Uterus (tissue), 4 donors: ENCODE results near the gene HOXA9. TPM values are rescaled to one million over a fixed set of nuclear protein-coding genes. Genes with fewer than 3 reads are reported as not detected.

ENCODE experiments used
- DNase-seq, 2 donors: peaks; one replicate each; pipeline ENCODE4 v3.0.0-alpha.2; 2019 to 2020
- H3K27ac ChIP-seq, 2 donors: fragments of 200-600 bp; sonication (generic); 1 replicate in 1 of 2; 2 replicates in 1 of 2; pipeline ENCODE4 v1.5.1; 2016 to 2018
- H3K27me3 ChIP-seq, 2 donors: fragments of 200-600 bp; sonication (generic); one replicate each; pipeline ENCODE4 v1.5.1; 2018 to 2019; ENCODE audit warnings: control low read depth in 1 of 2
- H3K36me3 ChIP-seq, 2 donors: fragments of 200-600 bp; sonication (generic); one replicate each; pipeline ENCODE4 v1.5.1; 2019; ENCODE audit warnings: control low read depth in 1 of 2
- H3K4me1 ChIP-seq, 2 donors: fragments of 200-600 bp; sonication (generic); one replicate each; pipeline ENCODE4 v1.5.1; 2018 to 2019; ENCODE audit warnings: control low read depth in 1 of 2
- H3K4me3 ChIP-seq, 2 donors: fragments of 200-600 bp; sonication (generic); 1 replicate in 1 of 2; 2 replicates in 1 of 2; pipeline ENCODE4 v1.5.1; 2018 to 2019; ENCODE audit warnings: mild to moderate bottlenecking in 1 of 2
- H3K9me3 ChIP-seq, 2 donors: fragments of 200-600 bp; sonication (generic); one replicate each; pipeline ENCODE4 v1.5.1; 2019; ENCODE audit warnings: control low read depth in 1 of 2
- POLR2A ChIP-seq, 2 donors: fragments of 450-650 bp; IDR thresholded peaks; one replicate each; pipeline ENCODE4 v1.6.1; 2016; ENCODE audit warnings: antibody characterized with exemption in 2 of 2, mild to moderate bottlenecking in 1 of 2, moderate library complexity in 1 of 2
- intact Hi-C: fragments of 100-400 bp; cut with DNase I; formaldehyde crosslinking; loops from one replicate; pipeline ENCODE4 v1.15.1; 2023; ENCODE audit warnings: low total_unique reads
- total RNA-seq, 4 donors: library from RNA; depleted of rRNA in 3 of 4; stranded (reverse); fragments of >200 nt in 3 of 4; gene quantifications; one replicate each; pipeline versions ENCODE4 v1.1.0 to v1.2.4, GENCODE V29; 2014 to 2023
- TF ChIP-seq, protein P1 (sequence below), 4 experiments: fragments of 200-600 bp in 2 of 4; fragments of 450-650 bp in 2 of 4; sonication (generic) in 2 of 4; IDR thresholded peaks; one replicate each; pipeline ENCODE4 v1.5.1; 2016 to 2019; ENCODE audit warnings: antibody characterized with exemption in 4 of 4, mild to moderate bottlenecking in 2 of 4, moderate library complexity in 1 of 4
- donor health status: DM: yes; HTN: yes; CAD: no.

HOXA9 gene
- total RNA-seq, 4 donors from 2014 or later, result 2.3 to 26.4 (median 22.4) TPM

DNA sequence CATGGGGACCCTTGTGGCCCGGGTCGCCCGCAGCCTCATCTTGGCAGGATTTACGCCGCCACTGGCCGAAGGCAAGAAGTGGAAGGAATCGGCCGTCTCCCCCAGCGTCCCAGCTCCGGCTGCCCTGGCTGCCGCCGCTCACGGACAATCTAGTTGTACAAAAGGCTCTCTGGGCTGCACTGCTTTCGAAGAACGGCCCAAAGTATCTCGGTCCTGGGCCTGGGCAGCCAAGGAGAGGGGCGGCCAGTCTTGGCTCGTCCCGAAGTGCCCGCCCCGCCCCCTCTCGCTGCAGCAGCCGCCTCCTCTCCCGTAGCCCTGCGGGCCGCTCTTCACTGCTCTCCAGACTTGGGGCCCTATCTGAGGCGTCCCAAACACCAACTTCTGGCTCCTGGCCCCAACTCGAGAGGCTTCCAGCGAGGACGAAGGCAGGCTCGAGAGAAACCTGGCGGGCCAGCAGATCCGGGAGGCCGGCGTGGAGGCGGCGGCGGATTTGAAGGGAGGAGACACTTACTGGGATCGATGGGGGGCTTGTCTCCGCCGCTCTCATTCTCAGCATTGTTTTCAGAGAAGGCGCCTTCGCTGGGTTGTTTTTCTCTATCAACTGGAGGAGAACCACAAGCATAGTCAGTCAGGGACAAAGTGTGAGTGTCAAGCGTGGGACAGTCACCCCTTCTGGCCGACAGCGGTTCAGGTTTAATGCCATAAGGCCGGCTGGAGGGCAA, 809 bp downstream of the HOXA9 start:
- DNase-seq, result peak in 1 of 2 donors; percentile 54
- H3K4me1 ChIP-seq, result no peaks in the 10 kb centered on the region
- intact Hi-C loops, result loop anchor here (5.0 kb wide), 2 partner anchors 307 to 1307 kb away; no protein-coding TSS in a partner anchor
- no peaks in the 10 kb centered on the region for H3K9me3 ChIP-seq
- H3K27me3 ChIP-seq, result no peaks in the 10 kb centered on the region
- peak overlapping the region; percentile 94 to 96 for H3K27ac ChIP-seq
- H3K4me3 ChIP-seq, result peak overlapping the region; percentile 58 to 66
- TF ChIP-seq, protein P1, sequence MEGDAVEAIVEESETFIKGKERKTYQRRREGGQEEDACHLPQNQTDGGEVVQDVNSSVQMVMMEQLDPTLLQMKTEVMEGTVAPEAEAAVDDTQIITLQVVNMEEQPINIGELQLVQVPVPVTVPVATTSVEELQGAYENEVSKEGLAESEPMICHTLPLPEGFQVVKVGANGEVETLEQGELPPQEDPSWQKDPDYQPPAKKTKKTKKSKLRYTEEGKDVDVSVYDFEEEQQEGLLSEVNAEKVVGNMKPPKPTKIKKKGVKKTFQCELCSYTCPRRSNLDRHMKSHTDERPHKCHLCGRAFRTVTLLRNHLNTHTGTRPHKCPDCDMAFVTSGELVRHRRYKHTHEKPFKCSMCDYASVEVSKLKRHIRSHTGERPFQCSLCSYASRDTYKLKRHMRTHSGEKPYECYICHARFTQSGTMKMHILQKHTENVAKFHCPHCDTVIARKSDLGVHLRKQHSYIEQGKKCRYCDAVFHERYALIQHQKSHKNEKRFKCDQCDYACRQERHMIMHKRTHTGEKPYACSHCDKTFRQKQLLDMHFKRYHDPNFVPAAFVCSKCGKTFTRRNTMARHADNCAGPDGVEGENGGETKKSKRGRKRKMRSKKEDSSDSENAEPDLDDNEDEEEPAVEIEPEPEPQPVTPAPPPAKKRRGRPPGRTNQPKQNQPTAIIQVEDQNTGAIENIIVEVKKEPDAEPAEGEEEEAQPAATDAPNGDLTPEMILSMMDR (IDR thresholded peaks at IDR 0.05), result no peak
- no peak for TF ChIP-seq POLR2A (IDR thresholded peaks at IDR 0.05)
- no peaks in the 10 kb centered on the region for H3K36me3 ChIP-seq

DNA sequence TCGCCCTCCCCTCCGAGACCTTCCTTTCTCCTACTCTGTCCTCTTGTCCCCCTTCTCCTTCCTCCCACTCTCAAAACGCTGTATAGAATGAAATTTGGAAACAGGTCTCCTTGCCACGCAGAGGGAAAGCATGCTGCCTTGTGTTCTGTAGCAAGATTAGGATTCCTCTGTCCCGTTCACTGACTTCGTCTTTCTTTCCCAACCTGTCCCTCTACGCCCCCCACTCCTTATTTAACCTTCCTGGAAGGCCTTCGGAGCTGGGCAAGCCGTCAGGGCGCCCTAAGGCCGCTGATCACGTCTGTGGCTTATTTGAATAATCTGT, 1.3 kb downstream of the HOXA9 start:
- TF ChIP-seq, protein P1 (IDR thresholded peaks at IDR 0.05), result no peak
- TF ChIP-seq POLR2A (IDR thresholded peaks at IDR 0.05), result no peak
- no peaks in the 10 kb centered on the region for H3K27me3 ChIP-seq
- peak overlapping the region; percentile 94 to 96 for H3K27ac ChIP-seq
- H3K4me3 ChIP-seq, result peak overlapping the region; percentile 58 to 66
- no peaks in the 10 kb centered on the region for H3K9me3 ChIP-seq
- H3K36me3 ChIP-seq, result no peaks in the 10 kb centered on the region
- no peak for DNase-seq
- no peaks in the 10 kb centered on the region for H3K4me1 ChIP-seq
- intact Hi-C loops, result loop anchor here (5.0 kb wide), 1 partner anchor 307 kb away; no protein-coding TSS in a partner anchor

DNA sequence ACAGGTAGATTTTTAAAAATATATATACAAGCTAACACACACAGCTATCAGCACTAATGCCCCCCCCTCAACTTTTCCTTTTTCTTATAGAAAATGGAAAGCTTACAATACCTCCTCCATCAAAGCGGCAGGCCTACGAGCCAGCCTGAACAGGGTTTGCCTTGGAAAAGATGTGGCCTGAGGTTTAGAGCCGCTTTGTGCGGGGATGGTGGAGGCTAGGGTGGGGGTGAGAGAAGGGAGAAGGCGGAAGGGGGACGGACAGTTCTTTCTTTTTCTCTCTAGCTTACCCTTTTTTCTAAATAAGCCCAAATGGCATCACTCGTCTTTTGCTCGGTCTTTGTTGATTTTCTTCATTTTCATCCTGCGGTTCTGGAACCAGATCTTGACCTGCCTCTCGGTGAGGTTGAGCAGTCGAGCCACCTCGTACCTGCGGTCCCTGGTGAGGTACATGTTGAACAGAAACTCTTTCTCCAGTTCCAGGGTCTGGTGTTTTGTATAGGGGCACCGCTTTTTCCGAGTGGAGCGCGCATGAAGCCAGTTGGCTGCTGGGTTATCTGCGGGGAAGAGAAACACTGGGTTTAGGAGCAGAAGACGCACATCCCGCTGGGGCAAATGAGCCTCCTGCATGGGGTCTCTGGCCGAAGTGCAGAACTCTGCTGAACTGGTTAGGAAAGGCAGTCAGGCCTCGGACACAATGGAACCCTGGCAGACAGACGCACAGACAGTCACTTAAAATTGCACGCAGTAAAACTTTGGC, 1.9 kb downstream of the HOXA9 start:
- TF ChIP-seq, protein P1 (IDR thresholded peaks at IDR 0.05), result no peak
- no peak for TF ChIP-seq POLR2A (IDR thresholded peaks at IDR 0.05)
- peak overlapping the region; percentile 94 to 96 for H3K27ac ChIP-seq
- H3K4me1 ChIP-seq, result no peaks in the 10 kb centered on the region
- intact Hi-C loops, result loop anchor here (5.0 kb wide), 1 partner anchor 306 kb away; no protein-coding TSS in a partner anchor
- peak in 1 of 2 donors; percentile 19 for DNase-seq
- no peaks in the 10 kb centered on the region for H3K36me3 ChIP-seq
- H3K9me3 ChIP-seq, result no peaks in the 10 kb centered on the region
- peak overlapping the region; percentile 58 to 66 for H3K4me3 ChIP-seq
- no peaks in the 10 kb centered on the region for H3K27me3 ChIP-seq

DNA sequence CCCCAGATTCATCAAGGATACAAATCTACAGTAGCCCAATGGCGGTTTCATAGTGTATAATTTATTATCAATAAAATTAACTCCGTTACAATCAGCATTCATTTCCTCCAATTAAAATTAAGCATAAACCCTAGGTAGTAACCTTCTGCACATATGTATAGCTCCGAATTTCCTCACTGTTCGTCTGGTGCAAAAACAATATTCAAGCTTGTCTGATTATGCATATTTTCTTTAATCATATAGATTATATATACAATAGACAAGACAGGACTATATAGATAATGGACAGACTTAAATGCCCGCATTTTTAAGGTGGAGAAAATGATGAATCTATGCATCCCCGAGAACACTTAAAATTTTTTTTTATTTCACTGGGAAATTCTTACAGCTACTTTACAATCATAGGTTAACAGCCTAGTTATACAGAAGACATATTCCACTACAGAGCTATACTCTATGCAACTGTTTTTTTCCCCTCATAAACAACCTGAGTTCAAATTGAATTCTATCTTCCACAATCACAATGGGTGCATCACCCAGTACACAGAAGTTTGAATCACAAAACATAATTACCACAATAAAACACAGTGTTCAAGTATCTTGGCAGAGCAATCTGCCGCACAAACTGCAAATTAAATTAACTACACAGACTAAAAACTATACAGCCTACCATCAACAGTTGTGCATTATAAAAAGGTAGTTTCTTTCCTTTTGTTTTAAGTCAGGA, 2.6 kb downstream of the HOXA9 start:
- peak overlapping the region; percentile 94 to 96 for H3K27ac ChIP-seq
- no peaks in the 10 kb centered on the region for H3K27me3 ChIP-seq
- intact Hi-C loops, result loop anchor here (5.0 kb wide), 1 partner anchor 305 kb away; no protein-coding TSS in a partner anchor
- H3K9me3 ChIP-seq, result no peaks in the 10 kb centered on the region
- no peak for DNase-seq
- peak overlapping the region; percentile 58 to 66 for H3K4me3 ChIP-seq
- no peaks in the 10 kb centered on the region for H3K4me1 ChIP-seq
- TF ChIP-seq, protein P1 (IDR thresholded peaks at IDR 0.05), result no peak
- TF ChIP-seq POLR2A (IDR thresholded peaks at IDR 0.05), result no peak
- no peaks in the 10 kb centered on the region for H3K36me3 ChIP-seq
